Measurements from ENCODE around the gene BMX.
A peak's percentile ranks its signal among the peaks of the same experiment; 100 is the strongest.

BMX gene

GRCh38 chrX:15500497-15500966 is at the start of gene BMX:
TSS of gene BMX (plus strand) at chrX:15500807. CDS start at chrX:15508354, 7,547 bp downstream.
- H3K4me3 Mint-ChIP-seq = no peak within 1 kb of the TSS
- H3K27ac Mint-ChIP-seq = no peak within 1 kb of the TSS
- CTCF ChIA-PET = no interaction called here
- no peak for DNase-seq
- no peaks in the 10 kb centered on the region for H3K36me3 Mint-ChIP-seq
- H3K9me3 Mint-ChIP-seq = no peaks in the 10 kb centered on the region
- peaks cover 4% of the 10 kb centered on the region for H3K27me3 Mint-ChIP-seq
- no peaks in the 10 kb centered on the region for H3K4me1 Mint-ChIP-seq

- H3K27me3 Mint-ChIP-seq = no peaks in the 10 kb centered on the region
- H3K4me3 Mint-ChIP-seq = no peak overlapping the region
- CTCF ChIA-PET = no interaction called here
- H3K9me3 Mint-ChIP-seq = no peaks in the 10 kb centered on the region
- no peaks in the 10 kb centered on the region for H3K4me1 Mint-ChIP-seq
- no peak overlapping the region for H3K27ac Mint-ChIP-seq
- no peak for DNase-seq
- no peaks in the 10 kb centered on the region for H3K36me3 Mint-ChIP-seq
These were observed 48.7 kb upstream of the BMX start for GRCh38 chrX:15451913-15452312.

GRCh38 chrX:15464704-15465103 is 35.9 kb upstream of the BMX start:
- Mint-ChIP-seq H3K4me1 (no peaks in the 10 kb centered on the region), H3K9me3 (no peaks in the 10 kb centered on the region), H3K27me3 (no peaks in the 10 kb centered on the region), H3K27ac (no peak overlapping the region), H3K4me3 (no peak overlapping the region), H3K36me3 (no peaks in the 10 kb centered on the region)
- CTCF ChIA-PET = interaction anchor here (1.0 to 1.2 kb wide), 2 partner anchors 115 to 118 kb away, joined by 3 to 5 read pairs; no protein-coding TSS in a partner anchor
- DNase-seq = no peak

GRCh38 chrX:15465347-15465746 is 35.3 kb upstream of the BMX start:
- no peaks in the 10 kb centered on the region for H3K36me3 Mint-ChIP-seq
- H3K27ac Mint-ChIP-seq = no peak overlapping the region
- no peaks in the 10 kb centered on the region for H3K9me3 Mint-ChIP-seq
- H3K27me3 Mint-ChIP-seq = no peaks in the 10 kb centered on the region
- CTCF ChIA-PET = no interaction called here
- no peak overlapping the region for H3K4me3 Mint-ChIP-seq
- H3K4me1 Mint-ChIP-seq = no peaks in the 10 kb centered on the region
- DNase-seq = no peak

- Mint-ChIP-seq H3K4me1 (no peaks in the 10 kb centered on the region), H3K4me3 (no peak overlapping the region), H3K27me3 (no peaks in the 10 kb centered on the region), H3K9me3 (no peaks in the 10 kb centered on the region), H3K27ac (no peak overlapping the region), H3K36me3 (no peaks in the 10 kb centered on the region)
- CTCF ChIA-PET = no interaction called here
- DNase-seq = no peak
These were observed 34.5 kb upstream of the BMX start for GRCh38 chrX:15465896-15466651.

- no peak for DNase-seq
- Mint-ChIP-seq H3K27ac (no peak overlapping the region), H3K36me3 (no peaks in the 10 kb centered on the region), H3K9me3 (no peaks in the 10 kb centered on the region), H3K4me1 (no peaks in the 10 kb centered on the region), H3K4me3 (no peak overlapping the region), H3K27me3 (no peaks in the 10 kb centered on the region)
- CTCF ChIA-PET = interaction anchor here (0.7 to 2.5 kb wide), 3 partner anchors 119 to 168 kb away, joined by 3 to 8 read pairs (median 7); no protein-coding TSS in a partner anchor
These were observed 32.6 kb upstream of the BMX start for GRCh38 chrX:15468036-15468435.

GRCh38 chrX:15469613-15470012 is 31.0 kb upstream of the BMX start:
- CTCF ChIA-PET = interaction anchor here (0.8 to 1.2 kb wide), 2 partner anchors 23 to 169 kb away, joined by 3 to 4 read pairs; no protein-coding TSS in a partner anchor
- no peak for DNase-seq
- no peaks in the 10 kb centered on the region for H3K9me3 Mint-ChIP-seq
- no peaks in the 10 kb centered on the region for H3K27me3 Mint-ChIP-seq
- H3K4me3 Mint-ChIP-seq = no peak overlapping the region
- no peaks in the 10 kb centered on the region for H3K36me3 Mint-ChIP-seq
- no peak overlapping the region for H3K27ac Mint-ChIP-seq
- H3K4me1 Mint-ChIP-seq = no peaks in the 10 kb centered on the region

GRCh38 chrX:15471028-15471427 is 29.6 kb upstream of the BMX start:
- peak; percentile 67 for DNase-seq
- CTCF ChIA-PET = interaction anchor here (0.8 to 1.2 kb wide), 3 partner anchors 15 to 94 kb away, joined by 3 to 5 read pairs (median 3); no protein-coding TSS in a partner anchor
- Mint-ChIP-seq H3K4me1 (no peaks in the 10 kb centered on the region), H3K27me3 (no peaks in the 10 kb centered on the region), H3K4me3 (no peak overlapping the region), H3K27ac (no peak overlapping the region), H3K36me3 (no peaks in the 10 kb centered on the region), H3K9me3 (no peaks in the 10 kb centered on the region)

- no peak for DNase-seq
- no peaks in the 10 kb centered on the region for H3K4me1 Mint-ChIP-seq
- CTCF ChIA-PET = no interaction called here
- H3K27me3 Mint-ChIP-seq = no peaks in the 10 kb centered on the region
- H3K4me3 Mint-ChIP-seq = no peak overlapping the region
- H3K36me3 Mint-ChIP-seq = no peaks in the 10 kb centered on the region
- no peak overlapping the region for H3K27ac Mint-ChIP-seq
- H3K9me3 Mint-ChIP-seq = no peaks in the 10 kb centered on the region
These were observed 28.1 kb upstream of the BMX start for GRCh38 chrX:15472531-15472930.

- no peaks in the 10 kb centered on the region for H3K9me3 Mint-ChIP-seq
- no peaks in the 10 kb centered on the region for H3K36me3 Mint-ChIP-seq
- no peaks in the 10 kb centered on the region for H3K27me3 Mint-ChIP-seq
- CTCF ChIA-PET = interaction anchor here (1.8 kb wide), 1 partner anchor 90 kb away, joined by 4 read pairs; no protein-coding TSS in a partner anchor
- no peaks in the 10 kb centered on the region for H3K4me1 Mint-ChIP-seq
- no peak for DNase-seq
- no peak overlapping the region for H3K4me3 Mint-ChIP-seq
- H3K27ac Mint-ChIP-seq = no peak overlapping the region
These were observed 26.6 kb upstream of the BMX start for GRCh38 chrX:15474028-15474427.

- H3K27me3 Mint-ChIP-seq = no peaks in the 10 kb centered on the region
- no peaks in the 10 kb centered on the region for H3K36me3 Mint-ChIP-seq
- H3K9me3 Mint-ChIP-seq = no peaks in the 10 kb centered on the region
- CTCF ChIA-PET = interaction anchor here (0.6 to 1.8 kb wide), 2 partner anchors 89 to 329 kb away, joined by 3 to 4 read pairs; no protein-coding TSS in a partner anchor
- H3K4me1 Mint-ChIP-seq = no peaks in the 10 kb centered on the region
- no peak overlapping the region for H3K4me3 Mint-ChIP-seq
- H3K27ac Mint-ChIP-seq = no peak overlapping the region
- no peak for DNase-seq
These were observed 25.6 kb upstream of the BMX start for GRCh38 chrX:15475021-15475420.

GRCh38 chrX:15475486-15475885 is 25.1 kb upstream of the BMX start:
- no peaks in the 10 kb centered on the region for H3K4me1 Mint-ChIP-seq
- H3K27ac Mint-ChIP-seq = no peak overlapping the region
- no peaks in the 10 kb centered on the region for H3K36me3 Mint-ChIP-seq
- CTCF ChIA-PET = interaction anchor here (0.6 to 1.8 kb wide), 2 partner anchors 88 to 89 kb away, joined by 3 to 4 read pairs; no protein-coding TSS in a partner anchor
- no peaks in the 10 kb centered on the region for H3K9me3 Mint-ChIP-seq
- H3K4me3 Mint-ChIP-seq = no peak overlapping the region
- no peak for DNase-seq
- no peaks in the 10 kb centered on the region for H3K27me3 Mint-ChIP-seq

- Mint-ChIP-seq H3K36me3 (peaks cover 1% of the 10 kb centered on the region), H3K27me3 (no peaks in the 10 kb centered on the region), H3K4me3 (no peak overlapping the region), H3K27ac (no peak overlapping the region), H3K9me3 (no peaks in the 10 kb centered on the region), H3K4me1 (no peaks in the 10 kb centered on the region)
- no peak for DNase-seq
- CTCF ChIA-PET = no interaction called here
These were observed 16.7 kb upstream of the BMX start for GRCh38 chrX:15483891-15484290.

- H3K36me3 Mint-ChIP-seq = peaks cover 2% of the 10 kb centered on the region
- CTCF ChIA-PET = interaction anchor here (0.6 kb wide), 1 partner anchor 23 kb away, joined by 4 read pairs; no protein-coding TSS in a partner anchor
- DNase-seq = no peak
- H3K9me3 Mint-ChIP-seq = no peaks in the 10 kb centered on the region
- H3K27ac Mint-ChIP-seq = no peak overlapping the region
- H3K27me3 Mint-ChIP-seq = no peaks in the 10 kb centered on the region
- H3K4me3 Mint-ChIP-seq = peak overlapping the region; percentile 78
- H3K4me1 Mint-ChIP-seq = peaks cover 17% of the 10 kb centered on the region
These were observed 8.1 kb upstream of the BMX start for GRCh38 chrX:15492469-15492868.
